GM18517 (cell line): ENCODE results near the gene CPSF4L.
A peak's percentile ranks its signal among the peaks of the same experiment; 100 is the strongest.

Source experiments
- ATAC-seq: cut with Tn5 transposase; IDR thresholded peaks from one replicate; pipeline ENCODE4 v1.9.1; 2021; ENCODE audit warnings: mild to moderate bottlenecking, moderate library complexity; ENCODE audit not compliant: unreplicated experiment

The CPSF4L gene

GRCh38 chr17:73237714-73238113 is 24.0 kb downstream of the CPSF4L start:
- no peak for ATAC-seq

GRCh38 chr17:73234736-73235135 is 26.9 kb downstream of the CPSF4L start:
- ATAC-seq = no peak

GRCh38 chr17:73232587-73233373 is 28.9 kb downstream of the CPSF4L start:
- ATAC-seq = peak; percentile 14

- ATAC-seq = peak; percentile 73
Observed at GRCh38 chr17:73231841-73232586, 29.7 kb downstream of the CPSF4L start.

GRCh38 chr17:73231395-73231794 is 30.3 kb downstream of the CPSF4L start:
- ATAC-seq = no peak

- ATAC-seq = no peak
Observed at GRCh38 chr17:73230088-73230487, 31.6 kb downstream of the CPSF4L start.

GRCh38 chr17:73228748-73229236 is 32.9 kb downstream of the CPSF4L start:
- ATAC-seq = peak; percentile 35

GRCh38 chr17:73227944-73228343 is 33.7 kb downstream of the CPSF4L start:
- ATAC-seq = no peak

GRCh38 chr17:73227379-73227778 is 34.3 kb downstream of the CPSF4L start:
- ATAC-seq = no peak

- ATAC-seq = no peak
Observed at GRCh38 chr17:73226556-73227172, 35.0 kb downstream of the CPSF4L start.

GRCh38 chr17:73224663-73225305 is 36.9 kb downstream of the CPSF4L start:
- no peak for ATAC-seq

- ATAC-seq = no peak
Observed at GRCh38 chr17:73224237-73224636, 37.4 kb downstream of the CPSF4L start.

- ATAC-seq = no peak
Observed at GRCh38 chr17:73223626-73224230, 38.0 kb downstream of the CPSF4L start.

GRCh38 chr17:73215447-73215846 is 46.2 kb downstream of the CPSF4L start:
- no peak for ATAC-seq

GRCh38 chr17:73214851-73215250 is 46.8 kb downstream of the CPSF4L start:
- no peak for ATAC-seq

GRCh38 chr17:73214008-73214407 is 47.7 kb downstream of the CPSF4L start:
- ATAC-seq = no peak

GRCh38 chr17:73211745-73212144 is 49.9 kb downstream of the CPSF4L start:
- ATAC-seq = no peak

GRCh38 chr17:73210002-73210678 is 51.5 kb downstream of the CPSF4L start:
- ATAC-seq = no peak

GRCh38 chr17:73209436-73209835 is 52.2 kb downstream of the CPSF4L start:
- ATAC-seq = no peak

- ATAC-seq = no peak
Observed at GRCh38 chr17:73208139-73208827, 53.4 kb downstream of the CPSF4L start.
